Stomach (tissue), 9 donors: ENCODE data around the gene FN3K. TPM values are rescaled to one million over a fixed set of nuclear protein-coding genes. Genes with fewer than 3 reads are reported as not detected.

Experiments
- DNase-seq, 2 donors: peaks; one replicate each; pipeline versions ENCODE4 v3.0.0 to v3.0.0-alpha.2; 2013 to 2019
- H3K27ac ChIP-seq, 5 donors: fragments of 200-600 bp in 4 of 5; sonication (generic) in 4 of 5; one replicate each; pipeline ENCODE4 v1.5.1; 2013 to 2019; ENCODE audit warnings: mild to moderate bottlenecking in 1 of 5, moderate library complexity in 1 of 5
- H3K27me3 ChIP-seq, 3 donors: fragments of 200-600 bp; sonication (generic); one replicate each; pipeline ENCODE4 v1.5.1; 2017 to 2019; ENCODE audit warnings: mixed run types in 1 of 3
- H3K36me3 ChIP-seq, 4 donors: fragments of 200-600 bp; sonication (generic); 1 replicate in 3 of 4; 2 replicates in 1 of 4; pipeline ENCODE4 v1.5.1; 2016 to 2019
- H3K4me1 ChIP-seq, 4 donors: fragments of 200-600 bp; sonication (generic); one replicate each; pipeline ENCODE4 v1.5.1; 2016 to 2019
- H3K4me3 ChIP-seq, 4 donors: fragments of 200-600 bp; sonication (generic) in 3 of 4; one replicate each; pipeline ENCODE4 v1.5.1; 2016 to 2019; ENCODE audit warnings: mild to moderate bottlenecking in 1 of 4
- H3K9me3 ChIP-seq, 4 donors: fragments of 200-600 bp; sonication (generic); one replicate each; pipeline ENCODE4 v1.5.1; 2016 to 2019
- CTCF ChIP-seq, 7 experiments: fragments of 450-650 bp in 4 of 7; fragments of 200-600 bp in 3 of 7; sonication (generic) in 3 of 7; IDR thresholded peaks; one replicate each; pipeline ENCODE4 v1.5.1; 2016 to 2019; ENCODE audit warnings: antibody characterized with exemption in 7 of 7, control low read depth in 2 of 7, mild to moderate bottlenecking in 1 of 7
- EP300 ChIP-seq: sonication (generic); formaldehyde crosslinking; IDR thresholded peaks from one replicate; pipeline ENCODE4 v1.6.1; 2017; ENCODE audit warnings: antibody characterized with exemption
- POLR2A ChIP-seq, 4 donors: fragments of 450-650 bp; IDR thresholded peaks; one replicate each; pipeline ENCODE4 v1.6.1; 2016; ENCODE audit warnings: antibody characterized with exemption in 4 of 4, control low read depth in 2 of 4, mild to moderate bottlenecking in 1 of 4, moderate library complexity in 1 of 4
- POLR2AphosphoS5 ChIP-seq, 3 donors: sonication (generic); formaldehyde crosslinking; IDR thresholded peaks; one replicate each; pipeline ENCODE4 v1.6.1; 2016; ENCODE audit warnings: antibody characterized with exemption in 3 of 3
- WGBS, 5 donors: extraction: QIAGEN DNeasy Blood & Tissue Kit in 3 of 5; methylation state at CpG; one replicate each; pipeline versions ENCODE4 v1.1.5 to v1.1.7; 2013 to 2018; 5-methylcytosine and 5-hydroxymethylcytosine counted together
- intact Hi-C: fragments of 100-400 bp; cut with DNase I; formaldehyde crosslinking; loops from one replicate; pipeline ENCODE4 v1.15.1; 2023; ENCODE audit warnings: low total_unique reads
- polyA plus RNA-seq, 3 donors: library from polyadenylated mRNA; stranded (reverse); fragments of 200-250 nt; gene quantifications; one replicate each; pipeline ENCODE4 v1.2.3, GENCODE V29; 2013
- total RNA-seq, 5 donors: library from RNA; depleted of rRNA; stranded (reverse); fragments of >200 nt; gene quantifications; one replicate each; pipeline versions ENCODE4 v1.1.0 to v1.2.3, GENCODE V29; 2014 to 2016
- donor health status: healthy with polysubstance abuse.
- donor health status: Bipolar disorder and iron deficiency.
- donor health status: healthy.

The FN3K gene
- total and polyA plus RNA-seq, 8 donors, result 13.0 to 59.5 (median 16.4) TPM

- peaks cover 0 to 15% (median under 1%) of the 10 kb centered on the region in 4 donors for H3K36me3 ChIP-seq
- no peak for DNase-seq
- TF ChIP-seq POLR2A (IDR thresholded peaks at IDR 0.05) (no peak), EP300 (no peak), POLR2AphosphoS5 (IDR thresholded peaks at IDR 0.05) (no peak), CTCF (IDR thresholded peaks at IDR 0.05) (no peak)
- no peaks in the 10 kb centered on the region for H3K27me3 ChIP-seq
- H3K4me3 ChIP-seq, result no peak overlapping the region
- intact Hi-C loops, result no loop called here
- peaks cover 0 to 7% (median 3%) of the 10 kb centered on the region in 4 donors for H3K9me3 ChIP-seq
- H3K27ac ChIP-seq, result no peak overlapping the region
- peaks cover 8 to 18% (median 17%) of the 10 kb centered on the region in 4 donors for H3K4me1 ChIP-seq
- WGBS, 5 donors, result 91 to 98% (median 97%) methylated on average over 16 of the region's 16 CpGs
These were observed 13.3 kb downstream of the FN3K start for GRCh38 chr17:82748756-82749155.

GRCh38 chr17:82750241-82750908 lies 15.0 kb downstream of the FN3K start:
- H3K4me3 ChIP-seq, result no peak overlapping the region
- H3K4me1 ChIP-seq, result peaks cover 8 to 28% (median 21%) of the 10 kb centered on the region in 4 donors
- 73 to 88% (median 78%) methylated on average over 33 to 40 of the region's 40 CpGs for WGBS, 5 donors
- H3K9me3 ChIP-seq, result peaks cover 0 to 7% (median 3%) of the 10 kb centered on the region in 4 donors
- TF ChIP-seq POLR2A (IDR thresholded peaks at IDR 0.05) (no peak), EP300 (no peak), POLR2AphosphoS5 (IDR thresholded peaks at IDR 0.05) (no peak), CTCF (IDR thresholded peaks at IDR 0.05) (no peak)
- H3K36me3 ChIP-seq, result peaks cover 0 to 9% (median 0%) of the 10 kb centered on the region in 4 donors
- DNase-seq, result no peak
- peak overlapping the region in 1 of 5 donors; percentile 59 for H3K27ac ChIP-seq
- intact Hi-C loops, result loop anchor here (10.0 kb wide), 1 partner anchor 86 kb away; no protein-coding TSS in a partner anchor
- no peaks in the 10 kb centered on the region for H3K27me3 ChIP-seq

- intact Hi-C loops, result loop anchor here (10.0 kb wide), 1 partner anchor 86 kb away; no protein-coding TSS in a partner anchor
- H3K27ac ChIP-seq, result peak overlapping the region; percentile 65 to 91 (median 84)
- no peak for DNase-seq
- no peak for TF ChIP-seq POLR2A (IDR thresholded peaks at IDR 0.05)
- TF ChIP-seq EP300, result no peak
- no peak for TF ChIP-seq POLR2AphosphoS5 (IDR thresholded peaks at IDR 0.05)
- TF ChIP-seq CTCF (IDR thresholded peaks at IDR 0.05), result no peak
- H3K9me3 ChIP-seq, result no peaks in the 10 kb centered on the region
- WGBS, 5 donors, result 1% methylated on average over 17 to 56 of the region's 56 CpGs; no CpG with 5 or more reads in 1 of the 5 donors
- peaks cover 8 to 28% (median 21%) of the 10 kb centered on the region in 4 donors for H3K4me1 ChIP-seq
- peak overlapping the region; percentile 78 to 93 (median 90) for H3K4me3 ChIP-seq
- H3K36me3 ChIP-seq, result peaks cover 0 to 13% (median under 1%) of the 10 kb centered on the region in 4 donors
- H3K27me3 ChIP-seq, result no peaks in the 10 kb centered on the region
These were observed 15.8 kb downstream of the FN3K start for GRCh38 chr17:82751171-82751570.

- Histone ChIP-seq H3K9me3 (no peaks in the 10 kb centered on the region), H3K4me1 (peaks cover 8 to 28% (median 21%) of the 10 kb centered on the region in 4 donors), H3K36me3 (peaks cover 0 to 19% (median 4%) of the 10 kb centered on the region in 4 donors), H3K27me3 (no peaks in the 10 kb centered on the region), H3K27ac (peak within 1 kb of the TSS; percentile 84 to 94 (median 89)), H3K4me3 (peak within 1 kb of the TSS; percentile 78 to 93 (median 90))
- intact Hi-C loops, result loop anchor here (10.0 kb wide), 1 partner anchor 87 kb away; no protein-coding TSS in a partner anchor
- 0 to 1% (median 1%) methylated on average over 26 to 105 of the region's 114 CpGs for whole genome bisulfite sequencing, 5 donors
- peak; percentile 87 to 97 for DNase-seq
- no peak for TF ChIP-seq POLR2A (IDR thresholded peaks at IDR 0.05)
- TF ChIP-seq CTCF (IDR thresholded peaks at IDR 0.05), result no peak
- peak; percentile 66 to 88 (median 72) for TF ChIP-seq POLR2AphosphoS5 (IDR thresholded peaks at IDR 0.05)
- TF ChIP-seq EP300, result no peak
These were observed 16.4 kb downstream of the FN3K start, which contains the start of gene TBCD for GRCh38 chr17:82751571-82752370. TSS of gene TBCD (plus strand) at chr17:82752065. CDS start at chr17:82752194, 129 bp downstream.
